ENCODE data around the gene ST8SIA2.

Gene ST8SIA2

GRCh38 chr15:92429378-92430068 lies 35.8 kb downstream of the ST8SIA2 start:
- no peak for TF ChIP-seq CTCF (IDR thresholded peaks at IDR 0.05; ENCODE audit: control insufficient read depth, extremely low read depth, insufficient read depth)
- no peak overlapping the region for H3K4me3 ChIP-seq (ENCODE audit: low read depth, low read length)
- DNase-seq (ENCODE audit: low read depth) = no peak

DNA sequence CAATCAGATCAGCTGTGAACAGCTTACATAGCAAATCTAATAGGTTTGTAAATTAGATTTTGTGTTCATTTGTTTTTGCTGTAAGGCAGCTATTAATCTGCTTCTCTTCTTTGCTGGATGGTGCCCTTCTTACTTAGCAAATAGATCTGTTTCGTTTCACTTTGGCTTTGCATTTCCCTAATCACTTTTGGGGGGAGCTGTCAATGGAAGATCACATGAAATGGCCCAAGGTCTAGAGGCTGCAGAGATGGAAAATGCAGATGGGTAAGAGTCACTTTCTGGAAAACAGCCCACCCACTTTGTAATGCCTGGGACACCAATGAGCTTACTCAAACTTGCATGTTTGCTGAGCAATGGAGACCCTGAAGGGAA lies 36.4 kb downstream of the ST8SIA2 start:
- no peak for TF ChIP-seq CTCF (IDR thresholded peaks at IDR 0.05; ENCODE audit: control insufficient read depth, extremely low read depth, insufficient read depth)
- DNase-seq (ENCODE audit: low read depth) = no peak
- H3K4me3 ChIP-seq (ENCODE audit: low read depth, low read length) = no peak overlapping the region

- H3K4me3 ChIP-seq (ENCODE audit: low read depth, low read length) = no peak overlapping the region
- DNase-seq (ENCODE audit: low read depth) = no peak
- no peak for TF ChIP-seq CTCF (IDR thresholded peaks at IDR 0.05; ENCODE audit: control insufficient read depth, extremely low read depth, insufficient read depth)
Measured at GRCh38 chr15:92435145-92435544, 41.5 kb downstream of the ST8SIA2 start.

- no peak for TF ChIP-seq CTCF (IDR thresholded peaks at IDR 0.05; ENCODE audit: control insufficient read depth, extremely low read depth, insufficient read depth)
- no peak for DNase-seq (ENCODE audit: low read depth)
Measured at GRCh38 chr15:92438471-92438870, 44.8 kb downstream of the ST8SIA2 start.

GRCh38 chr15:92443381-92443780 lies 49.7 kb downstream of the ST8SIA2 start:
- no peak overlapping the region for H3K4me3 ChIP-seq (ENCODE audit: low read depth, low read length)
- no peak for TF ChIP-seq CTCF (IDR thresholded peaks at IDR 0.05; ENCODE audit: control insufficient read depth, extremely low read depth, insufficient read depth)
- no peak for DNase-seq (ENCODE audit: low read depth)

More at GRCh38 chr15:92438471-92438870, 44.8 kb downstream of the ST8SIA2 start:
- no peak overlapping the region for H3K4me3 ChIP-seq (ENCODE audit: low read depth, low read length)

DNA sequence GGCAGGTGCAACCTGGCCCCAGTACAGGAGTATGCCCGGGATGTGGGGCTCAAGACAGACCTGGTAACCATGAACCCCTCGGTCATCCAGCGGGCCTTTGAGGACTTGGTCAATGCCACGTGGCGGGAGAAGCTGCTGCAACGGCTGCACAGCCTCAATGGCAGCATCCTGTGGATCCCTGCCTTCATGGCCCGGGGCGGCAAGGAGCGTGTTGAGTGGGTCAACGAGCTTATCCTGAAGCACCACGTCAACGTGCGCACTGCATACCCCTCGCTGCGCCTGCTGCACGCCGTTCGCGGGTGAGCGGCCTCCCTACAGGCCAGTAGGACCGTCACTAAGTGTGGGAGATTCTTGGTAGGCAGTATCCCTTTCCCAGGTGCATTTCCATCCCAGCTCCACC lies 51.0 kb downstream of the ST8SIA2 start:
- no peak for TF ChIP-seq CTCF (IDR thresholded peaks at IDR 0.05; ENCODE audit: control insufficient read depth, extremely low read depth, insufficient read depth)
- no peak overlapping the region for H3K4me3 ChIP-seq (ENCODE audit: low read depth, low read length)
- no peak for DNase-seq (ENCODE audit: low read depth)

DNA sequence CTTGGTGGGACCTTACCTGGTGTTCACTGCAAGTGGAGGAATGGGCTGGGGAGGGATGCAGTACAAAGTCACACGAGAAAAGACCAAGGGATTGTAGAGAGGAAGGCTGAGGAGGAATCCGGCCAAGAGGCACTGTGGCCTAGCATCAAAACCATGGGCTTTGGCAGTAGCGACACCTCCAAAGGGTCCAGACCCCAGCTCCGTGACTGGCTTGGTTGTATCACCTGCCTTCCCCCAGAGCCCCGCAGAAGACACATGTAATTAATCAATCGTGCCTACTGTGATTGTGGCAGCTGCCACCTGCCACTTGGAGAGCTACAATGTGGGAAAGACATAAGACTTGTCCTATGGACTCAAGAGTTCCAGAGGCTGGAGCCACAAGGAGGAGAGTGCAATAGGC lies 54.7 kb downstream of the ST8SIA2 start:
- DNase-seq (ENCODE audit: low read depth) = no peak
- TF ChIP-seq CTCF (IDR thresholded peaks at IDR 0.05; ENCODE audit: control insufficient read depth, extremely low read depth, insufficient read depth) = no peak
- no peak overlapping the region for H3K4me3 ChIP-seq (ENCODE audit: low read depth, low read length)
